KOPT-K1 (cell line): ENCODE measurements around the gene ZFPM1.

Experiments used
- H3K27ac ChIP-seq: fragments of 200-600 bp; sonication (generic); 2 replicates; pipeline ENCODE4 v1.5.1; 2016; ENCODE audit warnings: antibody characterized with exemption, mild to moderate bottlenecking, low read depth, low read length; ENCODE audit not compliant: poor library complexity, severe bottlenecking
- H3K36me3 ChIP-seq: fragments of 200-600 bp; sonication (generic); 2 replicates; pipeline ENCODE4 v1.5.1; 2017; ENCODE audit warnings: antibody characterized with exemption, mild to moderate bottlenecking, low read length, moderate library complexity; ENCODE audit not compliant: insufficient read depth
- H3K9me3 ChIP-seq: fragments of 200-600 bp; sonication (generic); 2 replicates; pipeline ENCODE4 v1.5.1; 2017; ENCODE audit warnings: antibody characterized with exemption, low read length, mild to moderate bottlenecking; ENCODE audit not compliant: insufficient read depth, poor library complexity, severe bottlenecking

The ZFPM1 gene

GRCh38 chr16:88538366-88539060 is 85.4 kb downstream of the ZFPM1 start:
- Histone ChIP-seq H3K27ac (no peak overlapping the region), H3K9me3 (peaks cover 18% of the 10 kb centered on the region), H3K36me3 (no peaks in the 10 kb centered on the region)

GRCh38 chr16:88539261-88539651 is 86.2 kb downstream of the ZFPM1 start:
- Histone ChIP-seq H3K9me3 (peaks cover 25% of the 10 kb centered on the region), H3K27ac (no peak overlapping the region), H3K36me3 (no peaks in the 10 kb centered on the region)

DNA sequence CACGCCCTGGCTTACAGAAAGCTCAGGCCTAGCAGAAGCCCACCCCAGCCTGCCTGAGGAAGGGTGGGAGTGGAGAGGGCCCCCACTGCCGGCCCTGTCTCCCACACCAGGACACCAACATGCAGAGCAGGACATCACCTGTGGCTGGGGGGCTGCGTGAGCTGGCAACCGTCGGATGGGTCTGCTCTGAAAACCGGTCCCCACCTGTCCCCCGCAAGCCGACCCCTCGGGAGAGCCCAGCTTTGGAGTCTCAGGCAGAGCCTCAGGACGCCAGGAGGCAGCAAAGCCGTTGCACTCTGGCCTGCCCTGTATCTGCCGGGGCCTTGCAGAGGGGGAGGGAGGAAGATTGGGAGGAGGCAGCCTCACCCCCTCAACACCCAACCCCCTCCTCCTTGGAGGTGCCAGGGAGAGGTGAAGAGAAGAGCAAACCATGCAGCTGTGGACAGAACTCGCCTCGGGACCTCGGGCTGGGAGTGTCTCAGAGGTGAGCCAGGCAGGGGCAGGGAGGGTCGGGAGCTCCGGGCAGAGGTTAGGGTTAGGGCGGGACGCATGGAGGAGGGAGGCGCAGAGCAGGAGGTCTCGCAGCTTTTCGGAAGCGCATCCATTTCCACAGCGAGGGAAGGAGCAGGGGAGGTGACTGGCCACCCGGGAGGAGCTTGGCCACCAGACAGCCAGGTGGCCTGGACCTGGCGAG is 86.7 kb downstream of the ZFPM1 start:
- peaks cover 29% of the 10 kb centered on the region for H3K9me3 ChIP-seq
- H3K36me3 ChIP-seq, result no peaks in the 10 kb centered on the region
- H3K27ac ChIP-seq, result no peak overlapping the region

DNA sequence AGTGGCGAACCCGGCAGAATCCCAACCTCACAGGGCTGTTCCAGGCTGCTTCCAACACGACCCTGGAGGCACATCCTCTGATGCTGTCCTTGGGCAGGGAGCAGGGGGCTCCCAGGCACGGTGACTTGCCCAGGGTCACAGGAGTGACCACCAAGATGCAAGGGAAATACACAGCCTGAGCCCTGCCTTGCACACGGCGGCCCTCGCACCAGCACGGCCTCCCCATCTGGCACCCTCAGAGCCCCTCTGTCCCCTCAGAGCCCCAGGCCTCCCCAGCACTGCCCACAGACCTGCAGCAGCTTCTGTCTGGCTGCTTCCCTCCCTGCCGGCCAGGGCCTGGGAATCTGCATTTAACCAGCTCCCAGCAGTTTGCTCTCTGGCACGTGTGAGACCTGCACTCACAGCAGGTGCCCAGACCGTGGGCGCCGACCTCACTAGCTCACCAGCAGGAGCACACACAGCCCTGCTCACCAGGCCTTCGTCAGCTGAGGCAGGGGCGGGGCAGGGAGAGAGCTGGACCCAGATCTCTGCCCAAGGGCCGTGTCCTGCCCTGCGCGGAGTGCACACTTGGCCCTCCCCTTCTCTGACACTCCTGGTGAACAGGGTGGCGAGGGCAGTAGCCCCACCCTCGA is 87.4 kb downstream of the ZFPM1 start:
- Histone ChIP-seq H3K36me3 (no peaks in the 10 kb centered on the region), H3K9me3 (peaks cover 29% of the 10 kb centered on the region), H3K27ac (no peak overlapping the region)

- Histone ChIP-seq H3K9me3 (peaks cover 29% of the 10 kb centered on the region), H3K36me3 (no peaks in the 10 kb centered on the region), H3K27ac (no peak overlapping the region)
Measured at GRCh38 chr16:88541831-88542616, 88.9 kb downstream of the ZFPM1 start.

- H3K36me3 ChIP-seq, result no peaks in the 10 kb centered on the region
- peaks cover 29% of the 10 kb centered on the region for H3K9me3 ChIP-seq
- H3K27ac ChIP-seq, result no peak overlapping the region
Measured at GRCh38 chr16:88543230-88543813, 90.2 kb downstream of the ZFPM1 start.

DNA sequence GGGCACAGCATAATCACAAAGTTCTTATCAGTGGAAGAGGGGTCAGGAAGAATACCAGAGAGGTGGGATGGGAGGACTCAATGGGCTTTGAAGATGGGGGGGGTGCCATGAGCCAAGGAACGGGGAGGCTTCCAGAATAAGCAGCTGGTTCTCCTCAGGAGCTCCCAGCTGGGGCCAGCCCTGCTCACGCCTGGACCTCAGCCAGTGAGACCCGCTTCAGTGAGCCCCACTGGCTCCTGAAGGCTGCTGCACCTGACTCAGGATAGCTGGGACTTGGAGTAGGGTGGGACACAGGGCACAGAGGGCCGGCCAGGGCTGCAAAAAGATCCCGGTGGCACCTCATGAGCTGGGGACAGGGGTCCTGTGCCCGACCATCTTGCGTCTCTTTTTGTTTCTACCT is 92.7 kb downstream of the ZFPM1 start:
- Histone ChIP-seq H3K9me3 (peaks cover 29% of the 10 kb centered on the region), H3K27ac (no peak overlapping the region), H3K36me3 (no peaks in the 10 kb centered on the region)

DNA sequence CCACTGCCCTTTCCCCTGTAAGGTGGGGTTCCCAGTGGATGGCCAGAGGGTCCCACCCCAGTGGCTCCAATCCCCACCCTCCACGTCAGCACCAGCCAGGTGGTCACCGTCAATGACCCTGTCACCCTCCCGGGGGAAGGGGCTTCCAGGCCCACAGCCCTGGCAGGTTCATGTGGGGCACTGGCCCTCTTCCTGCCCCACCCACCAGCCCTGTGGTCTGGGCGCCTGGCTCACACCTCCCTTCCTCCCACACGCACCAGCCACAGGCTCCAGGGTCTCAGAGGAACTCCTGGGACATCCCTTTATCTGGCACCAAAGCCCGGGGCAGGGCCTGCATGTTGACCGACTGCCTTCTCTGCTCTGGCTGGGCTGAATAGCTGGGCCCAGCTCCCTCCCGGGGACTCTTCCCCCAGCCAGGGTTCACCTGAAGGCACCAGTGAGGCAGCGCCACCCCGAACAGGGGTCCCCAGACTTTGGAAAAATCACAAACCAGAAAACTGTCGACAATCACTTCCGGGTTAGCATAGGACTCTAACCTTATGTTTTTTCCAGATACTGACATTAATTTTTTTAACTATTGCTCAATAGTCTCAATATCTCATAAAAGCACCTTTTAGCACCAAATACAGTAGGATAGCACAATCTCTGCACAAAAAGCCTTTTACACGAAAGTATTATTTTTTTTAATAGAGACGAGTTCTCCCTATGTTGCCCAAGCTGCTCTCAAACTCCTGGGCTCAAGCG is 95.2 kb downstream of the ZFPM1 start:
- peaks cover 14% of the 10 kb centered on the region for H3K9me3 ChIP-seq
- no peak overlapping the region for H3K27ac ChIP-seq
- no peaks in the 10 kb centered on the region for H3K36me3 ChIP-seq

DNA sequence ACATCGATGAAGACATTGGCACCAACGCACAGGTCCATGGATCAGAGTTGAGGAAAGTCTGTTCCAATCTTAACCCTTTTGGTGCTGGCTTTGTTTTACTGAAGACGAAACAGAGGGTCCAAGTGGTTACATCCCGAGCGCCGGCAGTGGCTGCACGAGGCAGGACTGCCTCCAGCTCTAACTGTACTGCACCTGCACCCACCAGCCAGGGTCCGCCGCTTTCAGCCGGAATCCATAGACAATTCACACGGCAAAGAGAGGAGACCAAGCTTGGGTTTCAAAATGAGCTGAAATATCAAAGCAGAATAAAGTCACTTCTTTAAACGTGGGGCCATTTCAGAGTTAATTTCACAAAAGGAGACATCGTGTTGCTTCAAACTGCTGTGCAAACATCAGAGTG is 95.9 kb downstream of the ZFPM1 start:
- H3K27ac ChIP-seq, result no peak overlapping the region
- peaks cover 7% of the 10 kb centered on the region for H3K9me3 ChIP-seq
- no peaks in the 10 kb centered on the region for H3K36me3 ChIP-seq

GRCh38 chr16:88549671-88550245 is 96.7 kb downstream of the ZFPM1 start:
- H3K9me3 ChIP-seq, result no peaks in the 10 kb centered on the region
- H3K36me3 ChIP-seq, result no peaks in the 10 kb centered on the region
- peak overlapping the region; percentile 23 for H3K27ac ChIP-seq

- H3K36me3 ChIP-seq, result no peaks in the 10 kb centered on the region
- H3K27ac ChIP-seq, result peak overlapping the region; percentile 23
- no peaks in the 10 kb centered on the region for H3K9me3 ChIP-seq
Measured at GRCh38 chr16:88550246-88550661, 97.2 kb downstream of the ZFPM1 start.

DNA sequence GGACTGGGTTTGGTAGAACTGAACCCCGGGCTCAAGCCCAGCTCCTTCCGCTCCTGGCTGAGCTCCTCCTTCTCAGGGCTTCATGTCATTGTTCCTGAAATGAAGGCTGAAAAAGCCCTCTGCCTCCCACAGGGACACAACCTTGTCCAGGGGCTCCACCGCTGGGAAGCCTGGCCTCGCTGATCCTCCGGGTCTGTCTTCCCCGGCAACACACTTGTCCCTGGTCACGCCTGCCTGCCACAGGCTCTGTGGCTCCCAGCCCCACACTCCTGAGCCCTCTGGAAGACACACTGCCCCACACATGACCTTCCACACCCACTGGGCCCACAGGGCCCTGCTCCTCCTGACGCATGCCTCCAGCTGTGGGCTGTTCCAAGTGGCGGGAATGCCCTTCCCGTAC is 99.1 kb downstream of the ZFPM1 start:
- peak overlapping the region; percentile 49 for H3K27ac ChIP-seq

GRCh38 chr16:88552815-88553214 is 99.7 kb downstream of the ZFPM1 start:
- Histone ChIP-seq H3K36me3 (no peaks in the 10 kb centered on the region), H3K9me3 (no peaks in the 10 kb centered on the region), H3K27ac (peak overlapping the region; percentile 49)

More for the DNA sequence above, 99.1 kb downstream of the ZFPM1 start:
- H3K36me3 ChIP-seq, result no peaks in the 10 kb centered on the region
- H3K9me3 ChIP-seq, result no peaks in the 10 kb centered on the region

DNA sequence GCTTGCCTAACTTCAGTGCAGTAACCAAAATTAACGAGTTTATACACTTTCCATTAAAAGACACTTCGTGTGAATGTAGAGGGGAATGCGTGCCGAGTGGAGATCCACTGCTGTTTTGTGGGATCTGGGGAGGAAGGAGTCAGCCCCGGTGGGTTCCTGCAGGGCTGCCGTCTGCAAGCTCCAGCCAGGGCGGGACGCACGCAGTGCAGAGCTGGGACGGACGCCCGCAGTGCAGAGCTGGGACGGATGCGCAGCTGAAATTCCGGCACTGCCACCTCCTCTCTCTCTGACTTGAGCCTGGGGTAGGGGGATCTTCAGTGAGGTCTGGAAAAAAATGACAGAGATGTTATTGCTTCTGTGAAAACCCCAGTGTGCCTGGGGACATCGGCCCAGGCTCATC is 100.7 kb downstream of the ZFPM1 start:
- Histone ChIP-seq H3K27ac (no peak overlapping the region), H3K9me3 (no peaks in the 10 kb centered on the region), H3K36me3 (no peaks in the 10 kb centered on the region)
